Gastrocnemius medialis (tissue), 4 donors: ENCODE results near the gene PI16. TPM values are rescaled to one million over a fixed set of nuclear protein-coding genes. Genes with fewer than 3 reads are reported as not detected.

Experiments
- ATAC-seq, 2 donors: fragments of 150-250 bp; one replicate each; pipeline ENCODE4 v1.9.1; 2016
- DNase-seq, 2 donors: peaks; one replicate each; pipeline ENCODE4 v3.0.0-alpha.2; 2019
- H3K27ac ChIP-seq, 4 donors: fragments of 200-600 bp; sonication (generic); 1 replicate in 1 of 4; 2 replicates in 3 of 4; pipeline ENCODE4 v1.5.1; 2016 to 2018; ENCODE audit warnings: mild to moderate bottlenecking in 2 of 4, moderate library complexity in 1 of 4
- H3K27me3 ChIP-seq, 3 donors: fragments of 200-600 bp; sonication (generic) in 2 of 3; 1 replicate in 1 of 3; 2 replicates in 2 of 3; pipeline versions ENCODE4 v1.5.1 to v1.6.0; 2016 to 2019; ENCODE audit warnings: mild to moderate bottlenecking in 1 of 3, moderate library complexity in 1 of 3
- H3K36me3 ChIP-seq, 2 donors: fragments of 200-600 bp; sonication (generic) in 1 of 2; one replicate each; pipeline ENCODE4 v1.5.1; 2017 to 2018
- H3K4me1 ChIP-seq, 2 donors: fragments of 200-600 bp; sonication (generic) in 1 of 2; one replicate each; pipeline ENCODE4 v1.5.1; 2016 to 2017; ENCODE audit warnings: mild to moderate bottlenecking in 2 of 2
- H3K4me3 ChIP-seq, 4 donors: fragments of 200-600 bp; sonication (generic) in 3 of 4; 1 replicate in 1 of 4; 2 replicates in 3 of 4; pipeline ENCODE4 v1.5.1; 2016 to 2019; ENCODE audit warnings: mild to moderate bottlenecking in 2 of 4
- H3K9me3 ChIP-seq, 3 donors: fragments of 200-600 bp; sonication (generic) in 2 of 3; 1 replicate in 1 of 3; 2 replicates in 2 of 3; pipeline ENCODE4 v1.5.1; 2016 to 2019
- POLR2A ChIP-seq, 2 donors: fragments of 450-650 bp; IDR thresholded peaks; one replicate each; pipeline ENCODE4 v1.6.1; 2017; ENCODE audit warnings: antibody characterized with exemption in 2 of 2, mild to moderate bottlenecking in 2 of 2, moderate library complexity in 2 of 2
- in situ Hi-C, 4 donors: fragments of 200-750 bp; cut with MboI; loops; one replicate each; pipeline versions ENCODE4 v1.15.0 to v1.8.0; 2017; ENCODE audit warnings: low sequenced_read_pairs in 4 of 4
- intact Hi-C: fragments of 100-400 bp; cut with DNase I; formaldehyde crosslinking; loops from one replicate; pipeline ENCODE4 v1.15.1; 2023; ENCODE audit warnings: low total_unique reads
- total RNA-seq, 4 donors: library from RNA; depleted of rRNA; stranded (reverse); fragments of >200 nt; gene quantifications; one replicate each; pipeline versions ENCODE4 v1.1.0 to v1.2.3, GENCODE V29; 2016
- TF ChIP-seq, protein P1 (sequence below), 5 experiments: fragments of 450-650 bp in 3 of 5; fragments of 200-600 bp in 2 of 5; sonication (generic) in 2 of 5; IDR thresholded peaks in 4 of 5; conservative IDR thresholded peaks in 1 of 5; 1 replicate in 4 of 5; 2 replicates in 1 of 5; pipeline ENCODE4 v1.5.1; 2016 to 2019; ENCODE audit warnings: antibody characterized with exemption in 5 of 5, mild to moderate bottlenecking in 3 of 5, moderate library complexity in 3 of 5

Gene PI16
- total RNA-seq, 4 donors from 2014 or later, result 0.87 to 3.2 (median 2.5) TPM

- DNase-seq (no peak), ATAC-seq (no peak)
- Histone ChIP-seq H3K27me3 (no peaks in the 10 kb centered on the region), H3K4me1 (peaks cover 0 to 4% of the 10 kb centered on the region in 2 donors), H3K27ac (no peak overlapping the region), H3K36me3 (peaks cover 5 to 81% of the 10 kb centered on the region in 2 donors), H3K9me3 (no peaks in the 10 kb centered on the region), H3K4me3 (no peak overlapping the region)
- intact Hi-C loops (no loop called here), in situ Hi-C loops (no loop called here)
- TF ChIP-seq, protein P1, sequence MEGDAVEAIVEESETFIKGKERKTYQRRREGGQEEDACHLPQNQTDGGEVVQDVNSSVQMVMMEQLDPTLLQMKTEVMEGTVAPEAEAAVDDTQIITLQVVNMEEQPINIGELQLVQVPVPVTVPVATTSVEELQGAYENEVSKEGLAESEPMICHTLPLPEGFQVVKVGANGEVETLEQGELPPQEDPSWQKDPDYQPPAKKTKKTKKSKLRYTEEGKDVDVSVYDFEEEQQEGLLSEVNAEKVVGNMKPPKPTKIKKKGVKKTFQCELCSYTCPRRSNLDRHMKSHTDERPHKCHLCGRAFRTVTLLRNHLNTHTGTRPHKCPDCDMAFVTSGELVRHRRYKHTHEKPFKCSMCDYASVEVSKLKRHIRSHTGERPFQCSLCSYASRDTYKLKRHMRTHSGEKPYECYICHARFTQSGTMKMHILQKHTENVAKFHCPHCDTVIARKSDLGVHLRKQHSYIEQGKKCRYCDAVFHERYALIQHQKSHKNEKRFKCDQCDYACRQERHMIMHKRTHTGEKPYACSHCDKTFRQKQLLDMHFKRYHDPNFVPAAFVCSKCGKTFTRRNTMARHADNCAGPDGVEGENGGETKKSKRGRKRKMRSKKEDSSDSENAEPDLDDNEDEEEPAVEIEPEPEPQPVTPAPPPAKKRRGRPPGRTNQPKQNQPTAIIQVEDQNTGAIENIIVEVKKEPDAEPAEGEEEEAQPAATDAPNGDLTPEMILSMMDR (IDR thresholded peaks at IDR 0.05 in 4 of 5, conservative IDR thresholded peaks at IDR 0.05 in 1 of 5), result no peak
- no peak for TF ChIP-seq POLR2A (IDR thresholded peaks at IDR 0.05)
Observed at GRCh38 chr6:36969988-36970891, 15.7 kb downstream of the PI16 start.

DNA sequence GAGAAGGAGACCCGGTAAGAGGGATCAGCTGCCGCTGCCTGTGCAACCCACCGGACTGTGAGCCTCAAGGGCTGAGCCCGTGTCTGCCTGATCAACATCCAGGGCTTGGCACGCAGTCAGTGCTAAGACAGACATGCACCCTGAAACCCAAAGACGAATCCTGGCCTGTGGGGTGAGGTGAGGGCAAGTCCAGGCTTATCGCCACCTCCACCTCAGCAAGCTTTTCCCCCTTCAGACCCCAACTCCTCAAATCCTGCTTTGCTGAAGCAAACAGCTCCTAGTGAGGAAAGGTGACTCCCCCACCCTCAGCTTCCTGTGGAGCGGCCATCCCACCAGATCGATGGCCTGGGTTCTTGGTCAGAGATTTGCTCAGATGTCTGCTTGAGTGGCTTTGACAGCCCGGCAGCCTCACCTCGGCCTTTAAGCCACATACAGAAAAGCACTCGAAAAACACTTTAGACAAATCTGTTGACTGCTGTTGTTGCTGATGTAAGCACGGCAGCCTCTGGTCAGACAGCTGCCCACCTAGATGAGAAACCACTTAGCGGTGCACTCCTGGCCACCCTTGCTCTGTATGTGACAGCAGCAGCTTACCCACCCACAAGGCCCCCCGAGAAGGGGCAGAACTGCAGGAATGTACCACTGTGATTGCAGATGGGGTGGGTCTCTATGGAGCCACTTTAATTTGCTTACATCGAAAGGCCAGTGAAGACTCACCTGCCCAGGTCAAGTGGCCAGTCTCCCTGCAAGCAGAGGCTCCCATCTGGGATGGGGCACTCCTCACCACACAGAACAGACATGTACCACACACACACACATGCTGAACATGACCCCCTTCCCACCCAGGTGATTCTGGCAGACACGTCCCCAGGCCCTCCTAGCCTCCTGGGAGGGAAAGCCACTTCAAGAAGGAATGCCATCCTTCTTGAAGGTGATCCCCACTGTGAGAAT, 16.6 kb downstream of the PI16 start:
- H3K4me3 ChIP-seq, result no peak overlapping the region
- H3K27ac ChIP-seq, result no peak overlapping the region
- DNase-seq (no peak), ATAC-seq (no peak)
- H3K36me3 ChIP-seq, result peaks cover 5 to 90% of the 10 kb centered on the region in 2 donors
- no peaks in the 10 kb centered on the region for H3K9me3 ChIP-seq
- in situ Hi-C loops, result no loop called here
- intact Hi-C loops, result no loop called here
- peaks cover 0 to 4% of the 10 kb centered on the region in 2 donors for H3K4me1 ChIP-seq
- TF ChIP-seq, protein P1 (IDR thresholded peaks at IDR 0.05 in 4 of 5, conservative IDR thresholded peaks at IDR 0.05 in 1 of 5), result no peak
- no peak for TF ChIP-seq POLR2A (IDR thresholded peaks at IDR 0.05)
- no peaks in the 10 kb centered on the region for H3K27me3 ChIP-seq

DNA sequence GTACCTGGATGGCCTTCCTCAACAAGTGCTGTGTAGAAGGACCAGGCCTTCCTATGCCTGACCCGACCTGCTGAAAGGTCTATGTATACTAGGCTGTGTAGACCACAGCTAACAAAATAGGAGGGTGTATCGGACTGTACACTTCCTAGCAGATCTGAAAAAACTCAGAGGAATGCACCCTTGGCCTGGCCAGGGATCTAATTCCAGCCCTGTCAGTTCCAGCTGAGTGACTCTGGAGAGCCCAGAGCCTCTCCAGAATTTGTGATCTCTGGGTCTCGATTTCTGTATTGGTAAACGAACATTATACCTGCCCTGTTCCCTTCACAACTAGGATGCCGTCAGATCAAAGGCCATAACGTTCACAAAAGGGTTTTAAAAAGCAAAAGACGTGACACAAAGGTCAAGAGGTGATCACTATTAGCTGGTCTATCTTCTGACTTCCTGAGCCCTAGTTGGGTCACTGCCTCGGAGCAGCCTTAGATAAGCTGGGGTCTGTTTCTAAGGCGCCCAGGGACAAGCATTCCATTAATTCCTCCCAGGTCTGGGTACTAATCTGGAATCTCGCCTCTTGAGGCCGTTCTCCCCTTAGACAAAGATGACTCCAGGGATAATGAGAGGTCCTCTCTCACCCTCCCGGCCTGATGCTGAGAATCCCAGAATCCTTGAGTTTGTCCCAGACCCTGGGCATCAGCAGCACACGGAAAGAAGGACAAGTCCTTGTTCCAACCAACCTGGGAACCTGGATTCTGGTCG, 17.6 kb downstream of the PI16 start:
- in situ Hi-C loops (no loop called here), intact Hi-C loops (no loop called here)
- H3K4me1 ChIP-seq, result peaks cover 0 to 4% of the 10 kb centered on the region in 2 donors
- no peak for DNase-seq
- TF ChIP-seq POLR2A (IDR thresholded peaks at IDR 0.05), result no peak
- TF ChIP-seq, protein P1 (IDR thresholded peaks at IDR 0.05 in 4 of 5, conservative IDR thresholded peaks at IDR 0.05 in 1 of 5), result no peak
- no peak for ATAC-seq
- H3K36me3 ChIP-seq, result peaks cover 5 to 100% of the 10 kb centered on the region in 2 donors
- peak overlapping the region in 1 of 4 donors; percentile 22 for H3K27ac ChIP-seq
- no peaks in the 10 kb centered on the region for H3K9me3 ChIP-seq
- no peak overlapping the region for H3K4me3 ChIP-seq
- H3K27me3 ChIP-seq, result no peaks in the 10 kb centered on the region

GRCh38 chr6:36973190-36973589, 18.7 kb downstream of the PI16 start:
- DNase-seq (no peak), ATAC-seq (no peak)
- TF ChIP-seq, protein P1 (IDR thresholded peaks at IDR 0.05 in 4 of 5, conservative IDR thresholded peaks at IDR 0.05 in 1 of 5), result no peak
- TF ChIP-seq POLR2A (IDR thresholded peaks at IDR 0.05), result no peak
- Histone ChIP-seq H3K9me3 (no peaks in the 10 kb centered on the region), H3K36me3 (peaks cover 5 to 100% of the 10 kb centered on the region in 2 donors), H3K4me3 (no peak overlapping the region), H3K27me3 (no peaks in the 10 kb centered on the region), H3K27ac (no peak overlapping the region), H3K4me1 (no peaks in the 10 kb centered on the region)
- in situ Hi-C loops, result no loop called here
- intact Hi-C loops, result no loop called here
